GM23248 (cell line): Measurements from ENCODE around the gene RAD51B. TPM values are rescaled to one million over a fixed set of nuclear protein-coding genes. Genes with fewer than 3 reads are reported as not detected.

Experiments
- DNase-seq: peaks from one replicate; pipeline ENCODE4 v3.0.0-alpha.2; 2015
- H2AFZ ChIP-seq: fragments of 200-600 bp; sonication (generic); 2 replicates; pipeline ENCODE4 v1.6.1; 2016; ENCODE audit warnings: antibody characterized with exemption
- H3F3A ChIP-seq: fragments of 200-600 bp; sonication (generic); 2 replicates; pipeline ENCODE4 v1.6.1; 2016; ENCODE audit warnings: mild to moderate bottlenecking, antibody characterized with exemption, mixed run types; ENCODE audit not compliant: insufficient read depth
- H3K27ac ChIP-seq: fragments of 200-600 bp; sonication (generic); 2 replicates; pipeline ENCODE4 v1.5.1; 2016; ENCODE audit warnings: mild to moderate bottlenecking
- H3K27me3 ChIP-seq: fragments of 200-600 bp; sonication (generic); replicated peaks from 2 replicates; pipeline ENCODE4 v1.6.1; 2016; ENCODE audit warnings: mild to moderate bottlenecking; ENCODE audit not compliant: insufficient read depth
- H3K36me3 ChIP-seq: fragments of 200-600 bp; sonication (generic); 2 replicates; pipeline ENCODE4 v1.6.1; 2016; ENCODE audit warnings: low read depth, mild to moderate bottlenecking
- H3K4me1 ChIP-seq: fragments of 200-600 bp; sonication (generic); 2 replicates; pipeline ENCODE4 v1.6.1; 2016; ENCODE audit warnings: mild to moderate bottlenecking; ENCODE audit not compliant: insufficient read depth
- H3K4me2 ChIP-seq: fragments of 200-600 bp; sonication (generic); one replicate; pipeline ENCODE4 v1.6.1; 2016; ENCODE audit warnings: mild to moderate bottlenecking; ENCODE audit not compliant: unreplicated experiment
- H3K4me3 ChIP-seq: fragments of 200-600 bp; sonication (generic); 2 replicates; pipeline ENCODE4 v1.5.1; 2016; ENCODE audit warnings: mild to moderate bottlenecking
- H3K79me2 ChIP-seq: fragments of 200-600 bp; sonication (generic); 2 replicates; pipeline ENCODE4 v1.6.1; 2016; ENCODE audit warnings: mild to moderate bottlenecking; ENCODE audit not compliant: insufficient read depth
- H3K9ac ChIP-seq: fragments of 200-600 bp; sonication (generic); 2 replicates; pipeline ENCODE4 v1.6.1; 2016; ENCODE audit warnings: mild to moderate bottlenecking
- H3K9me2 ChIP-seq: fragments of 200-600 bp; sonication (generic); 2 replicates; pipeline ENCODE4 v1.6.1; 2016; ENCODE audit warnings: mixed run types, mild to moderate bottlenecking, moderate library complexity; ENCODE audit not compliant: insufficient read depth
- H3K9me3 ChIP-seq: fragments of 200-600 bp; sonication (generic); one replicate; pipeline ENCODE4 v1.6.1; 2017; ENCODE audit warnings: low read depth
- H4K20me1 ChIP-seq: fragments of 200-600 bp; sonication (generic); 2 replicates; pipeline ENCODE4 v1.6.0; 2016; ENCODE audit not compliant: insufficient read depth
- EZH2 ChIP-seq: fragments of 200-600 bp; sonication (generic); IDR thresholded peaks from 2 replicates; pipeline ENCODE4 v1.6.1; 2018; ENCODE audit warnings: antibody characterized with exemption, mild to moderate bottlenecking; ENCODE audit not compliant: insufficient read depth, poor library complexity, severe bottlenecking
- EZH2phosphoT487 ChIP-seq: fragments of 200-600 bp; sonication (generic); IDR thresholded peaks from 2 replicates; pipeline ENCODE4 v1.6.1; 2018; ENCODE audit warnings: antibody characterized with exemption, moderate library complexity, mild to moderate bottlenecking, low read depth; ENCODE audit not compliant: insufficient read depth
- WGBS, 2 experiments: methylation state at CpG; one replicate each; pipeline ENCODE4 v1.1.6; 2015 to 2017; ENCODE audit warnings: low lambda C conversion rate in 2 of 2, low coverage in 1 of 2; ENCODE audit errors: missing lambda C conversion rate in 2 of 2; 5-methylcytosine and 5-hydroxymethylcytosine counted together
- in situ Hi-C: fragments of 300-500 bp; cut with MboI; formaldehyde crosslinking; loops from 2 replicates; pipeline ENCODE4 v1.15.0; 2020
- polyA plus RNA-seq: library from polyadenylated mRNA; unstranded; fragments of >200 nt; fragmentation: Nextera tagmentation; extraction: Ambion mirVana; gene quantifications from 2 replicates; pipeline ENCODE4 v1.2.1, GENCODE V29; 2016
- total RNA-seq: library from RNA; depleted of rRNA; stranded (reverse); fragments of >200 nt; shearing (Covaris generic); gene quantifications from 2 replicates; pipeline ENCODE4 v1.2.3, GENCODE V29; 2014

Gene RAD51B
- total and polyA plus RNA-seq, 2 experiments from 2014 or later: 4.0 to 8.8 TPM

DNA sequence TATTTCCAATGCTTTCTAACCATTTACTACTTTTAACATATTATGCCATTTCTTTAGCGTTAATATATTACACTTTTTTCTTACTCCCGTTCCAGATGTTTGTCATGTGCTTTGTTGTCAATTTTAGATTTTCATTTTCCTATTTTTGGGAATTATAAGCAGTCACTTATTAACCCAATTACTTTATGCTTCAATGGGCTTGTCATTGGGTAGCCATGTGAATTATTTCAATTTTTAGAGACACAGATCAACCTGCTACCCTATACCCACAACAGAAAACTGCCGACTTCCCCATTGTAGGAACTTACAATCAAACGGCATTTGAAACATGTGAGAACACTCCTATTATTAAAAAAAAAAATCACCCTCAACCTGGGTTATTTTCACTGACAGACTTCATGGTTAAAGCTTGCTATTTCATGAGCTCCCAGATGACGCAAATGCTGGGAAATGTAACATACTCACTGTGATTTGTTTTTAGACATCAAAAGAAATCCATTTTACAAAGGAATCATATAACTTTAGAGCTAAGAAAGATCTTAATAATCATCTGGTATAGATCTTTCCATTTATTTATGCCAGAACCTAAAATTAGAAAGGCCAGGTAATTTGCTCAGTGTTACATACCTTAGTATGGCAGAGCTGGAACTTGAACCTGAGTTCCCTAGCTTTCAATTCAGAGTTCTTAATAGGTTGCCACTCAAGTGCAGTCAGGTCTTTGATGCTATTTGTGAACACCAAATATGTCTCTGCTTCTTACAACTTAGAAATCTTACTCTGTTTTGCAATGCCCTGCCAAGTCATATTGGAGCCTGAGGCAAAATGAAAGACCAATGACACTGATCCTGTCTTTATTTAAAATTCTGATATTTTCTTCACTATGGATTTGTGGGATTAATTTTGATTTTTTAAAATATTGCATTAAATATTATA is 340.4 kb downstream of the RAD51B start:
- in situ Hi-C loops: no loop called here
- TF ChIP-seq EZH2phosphoT487 (no peak), EZH2 (no peak)
- Histone ChIP-seq H3F3A (peaks cover 18% of the 10 kb centered on the region), H3K79me2 (no peaks in the 10 kb centered on the region), H3K4me1 (peaks cover 22% of the 10 kb centered on the region), H3K4me3 (no peak overlapping the region), H4K20me1 (no peaks in the 10 kb centered on the region), H3K27me3 (no peaks in the 10 kb centered on the region), H3K9me2 (no peaks in the 10 kb centered on the region), H3K9ac (no peak overlapping the region), H3K9me3 (no peaks in the 10 kb centered on the region), H3K36me3 (no peaks in the 10 kb centered on the region), H3K27ac (no peak overlapping the region), H3K4me2 (no peak overlapping the region), H2AFZ (no peak overlapping the region)
- WGBS, 2 experiments: 76 to 82% methylated on average over 5 of the region's 5 CpGs
- no peak for DNase-seq

- H3F3A ChIP-seq: peaks cover 18% of the 10 kb centered on the region
- H3K9me3 ChIP-seq: no peaks in the 10 kb centered on the region
- no peak overlapping the region for H3K9ac ChIP-seq
- H3K4me1 ChIP-seq: peaks cover 22% of the 10 kb centered on the region
- no peak overlapping the region for H3K4me2 ChIP-seq
- 54% methylated on average over 4 of the region's 4 CpGs for WGBS, 2 experiments
- H3K36me3 ChIP-seq: no peaks in the 10 kb centered on the region
- no peak for DNase-seq
- in situ Hi-C loops: no loop called here
- H2AFZ ChIP-seq: no peak overlapping the region
- H4K20me1 ChIP-seq: no peaks in the 10 kb centered on the region
- no peaks in the 10 kb centered on the region for H3K79me2 ChIP-seq
- TF ChIP-seq EZH2phosphoT487 (no peak), EZH2 (no peak)
- no peak overlapping the region for H3K4me3 ChIP-seq
- no peaks in the 10 kb centered on the region for H3K27me3 ChIP-seq
- H3K9me2 ChIP-seq: no peaks in the 10 kb centered on the region
- no peak overlapping the region for H3K27ac ChIP-seq
Measured at GRCh38 chr14:68160779-68161546, 341.4 kb downstream of the RAD51B start.

DNA sequence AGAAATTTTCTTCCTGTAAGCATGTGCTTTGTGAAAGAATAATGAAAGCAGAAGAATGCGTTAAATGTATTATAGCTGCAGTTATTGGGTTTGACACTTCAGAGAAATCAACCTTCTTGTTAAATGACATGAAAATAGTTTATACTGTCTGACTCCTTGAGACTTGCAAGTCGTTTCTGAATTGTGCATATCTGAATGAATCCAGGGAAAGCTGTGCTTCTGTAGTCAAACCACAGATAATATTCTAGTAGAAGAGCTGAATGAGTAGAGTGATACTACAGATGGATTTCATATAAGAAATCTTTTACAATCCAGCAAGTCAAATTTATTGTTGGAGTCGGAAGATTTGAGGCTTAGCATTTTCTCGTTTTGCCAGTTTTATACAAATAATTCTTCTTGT is 343.3 kb downstream of the RAD51B start:
- no peaks in the 10 kb centered on the region for H3K27me3 ChIP-seq
- H2AFZ ChIP-seq: no peak overlapping the region
- 63 to 70% methylated on average over 4 of the region's 4 CpGs for WGBS, 2 experiments
- DNase-seq: no peak
- H3K9me2 ChIP-seq: no peaks in the 10 kb centered on the region
- H3K9ac ChIP-seq: no peak overlapping the region
- peaks cover 11% of the 10 kb centered on the region for H3K4me1 ChIP-seq
- no peaks in the 10 kb centered on the region for H4K20me1 ChIP-seq
- H3K9me3 ChIP-seq: no peaks in the 10 kb centered on the region
- no peaks in the 10 kb centered on the region for H3K36me3 ChIP-seq
- peaks cover 11% of the 10 kb centered on the region for H3F3A ChIP-seq
- in situ Hi-C loops: no loop called here
- TF ChIP-seq EZH2phosphoT487 (no peak), EZH2 (no peak)
- no peak overlapping the region for H3K4me3 ChIP-seq
- H3K4me2 ChIP-seq: no peak overlapping the region
- no peak overlapping the region for H3K27ac ChIP-seq
- no peaks in the 10 kb centered on the region for H3K79me2 ChIP-seq

GRCh38 chr14:68164711-68165113 is 345.1 kb downstream of the RAD51B start:
- Histone ChIP-seq H3K4me2 (no peak overlapping the region), H3K27ac (no peak overlapping the region), H3K9me3 (no peaks in the 10 kb centered on the region), H2AFZ (no peak overlapping the region), H3F3A (no peaks in the 10 kb centered on the region), H3K27me3 (no peaks in the 10 kb centered on the region), H3K79me2 (no peaks in the 10 kb centered on the region), H3K4me3 (no peak overlapping the region), H3K36me3 (no peaks in the 10 kb centered on the region), H4K20me1 (no peaks in the 10 kb centered on the region), H3K4me1 (no peaks in the 10 kb centered on the region), H3K9me2 (no peaks in the 10 kb centered on the region), H3K9ac (no peak overlapping the region)
- no peak for TF ChIP-seq EZH2phosphoT487
- no peak for TF ChIP-seq EZH2
- WGBS, 2 experiments: 44 to 67% methylated on average over 1 of the region's 1 CpG
- no peak for DNase-seq
- in situ Hi-C loops: no loop called here
